NCI-H2196 treated with DMSO at 0.1 percent for 48 hours (cell line): ENCODE results near the gene RGL4.

Experiments
- DNase-seq: peaks from one replicate; lab custom pipeline; 2025; ENCODE audit not compliant: unreplicated experiment; lab: John Stamatoyannopoulos, UW

The RGL4 gene

GRCh38 chr22:23697031-23697970 is 6.5 kb downstream of the RGL4 start:
- no peak for DNase-seq

GRCh38 chr22:23698094-23698493 is 7.3 kb downstream of the RGL4 start:
- DNase-seq = no peak

GRCh38 chr22:23698673-23699235 is 7.9 kb downstream of the RGL4 start:
- DNase-seq = no peak

- no peak for DNase-seq
These were observed 9.9 kb downstream of the RGL4 start for GRCh38 chr22:23700706-23701105.

GRCh38 chr22:23704062-23704461 is 13.2 kb downstream of the RGL4 start:
- DNase-seq = no peak

- DNase-seq = no peak
These were observed 14.0 kb downstream of the RGL4 start for GRCh38 chr22:23704829-23705228.

- DNase-seq = no peak
These were observed 14.5 kb downstream of the RGL4 start for GRCh38 chr22:23705358-23705757.

- DNase-seq = no peak
These were observed 17.5 kb downstream of the RGL4 start for GRCh38 chr22:23708270-23708669.

GRCh38 chr22:23709107-23709506 is 18.3 kb downstream of the RGL4 start:
- no peak for DNase-seq

GRCh38 chr22:23712256-23712655 is 21.4 kb downstream of the RGL4 start:
- DNase-seq = no peak

- DNase-seq = no peak
These were observed 23.1 kb downstream of the RGL4 start for GRCh38 chr22:23713696-23714595.

GRCh38 chr22:23714596-23715578 is 24.1 kb downstream of the RGL4 start:
- no peak for DNase-seq

GRCh38 chr22:23715806-23716375 is 25.1 kb downstream of the RGL4 start:
- DNase-seq = no peak

- DNase-seq = peak; percentile 36
These were observed 26.3 kb downstream of the RGL4 start for GRCh38 chr22:23716811-23717801.

- DNase-seq = no peak
These were observed 27.8 kb downstream of the RGL4 start for GRCh38 chr22:23718371-23719165.

- DNase-seq = no peak
These were observed 30.0 kb downstream of the RGL4 start for GRCh38 chr22:23720855-23721254.

GRCh38 chr22:23722160-23722559 is 31.3 kb downstream of the RGL4 start:
- no peak for DNase-seq

GRCh38 chr22:23722724-23723123 is 31.9 kb downstream of the RGL4 start:
- DNase-seq = no peak
